GM12872 (cell line): ENCODE data around the gene CDH6.

Source experiments
- CTCF ChIP-seq: IDR thresholded peaks from 3 replicates; pipeline ENCODE4 v1.5.1; 2011; ENCODE audit warnings: low read depth, mild to moderate bottlenecking, low read length, moderate library complexity; ENCODE audit not compliant: insufficient read depth

CDH6 gene

GRCh38 chr5:31247381-31247780, 53.9 kb downstream of the CDH6 start:
- no peak for TF ChIP-seq CTCF

- no peak for TF ChIP-seq CTCF
These were observed 56.7 kb downstream of the CDH6 start for GRCh38 chr5:31250201-31250600.

GRCh38 chr5:31251032-31251431, 57.5 kb downstream of the CDH6 start:
- TF ChIP-seq CTCF = 0 out of 3 replicates have a peak, but pooled peaks have one; percentile 9

- TF ChIP-seq CTCF = no peak
These were observed 61.6 kb downstream of the CDH6 start for GRCh38 chr5:31255041-31255440.

GRCh38 chr5:31268256-31268655, 74.8 kb downstream of the CDH6 start:
- TF ChIP-seq CTCF = no peak

- TF ChIP-seq CTCF = no peak
These were observed 75.2 kb downstream of the CDH6 start for GRCh38 chr5:31268686-31269085.

- no peak for TF ChIP-seq CTCF
These were observed 75.8 kb downstream of the CDH6 start for GRCh38 chr5:31269259-31269658.

- TF ChIP-seq CTCF = peak; percentile 59
These were observed 76.9 kb downstream of the CDH6 start for GRCh38 chr5:31270396-31270795.
